HCT116 (cell line): ENCODE data around the gene TLR7. TPM values are rescaled to one million over a fixed set of nuclear protein-coding genes. Genes with fewer than 3 reads are reported as not detected.

Experiments used
- ATAC-seq: fragments of 200-7000 bp; cut with Tn5 transposase; 2 replicates; pipeline ENCODE4 v1.9.1; 2020; ENCODE audit warnings: mild to moderate bottlenecking, moderate library complexity
- BruUV-seq: library from RNA; stranded (reverse); fragments of 400-500 nt; replicated peaks from 2 replicates; lab custom pipeline; 2021; lab: Mats Ljungman, UMichigan
- CTCF ChIA-PET: fragments of 300-600 bp; sonication (Branson Sonifier 250); formaldehyde crosslinking; loops from one replicate; lab custom pipeline; 2021; ENCODE audit warnings: antibody characterized with exemption; lab: Charles Lee
- POLR2A ChIA-PET: fragments of 300-600, 350-600 bp; sonication (Branson Sonifier 250); formaldehyde crosslinking; loops from one replicate; lab custom pipeline; 2021; ENCODE audit warnings: antibody characterized with exemption; lab: Charles Lee
- RAD21 ChIA-PET, 2 experiments: fragments of 300-600 bp; sonication (Branson Sonifier 250); formaldehyde crosslinking; loops; one replicate each; lab custom pipeline; 2023; ENCODE audit warnings: low total read pairs in 2 of 2; ENCODE audit not compliant: uncharacterized antibody in 2 of 2, unreplicated experiment in 2 of 2, low non-redundant PET in 1 of 2; lab: Charles Lee
- DNase-seq: peaks from one replicate; pipeline ENCODE4 v3.0.0-alpha.2; 2010; ENCODE audit warnings: low read depth, low spot score
- H2AFZ ChIP-seq: fragments of 200-600 bp; shearing (Covaris generic), sonication (generic); 2 replicates; pipeline ENCODE4 v1.6.1; 2017; ENCODE audit warnings: low read depth, mixed run types, mixed read lengths, antibody characterized with exemption, low read length; ENCODE audit not compliant: poor library complexity, severe bottlenecking
- H3K27ac ChIP-seq: 2 replicates; pipeline ENCODE4 v1.5.1; 2012; ENCODE audit warnings: low read depth, low read length
- H3K27me3 ChIP-seq: fragments of 200-600 bp; sonication (generic); 2 replicates; pipeline ENCODE4 v1.6.1; 2016; ENCODE audit warnings: mixed run types, low read length, mixed read lengths; ENCODE audit not compliant: insufficient read depth
- H3K36me3 ChIP-seq, 2 experiments: fragments of 200-500 bp in 1 of 2; fragments of 200-600 bp in 1 of 2; sonication (Bioruptor generic) in 1 of 2; sonication (generic) in 1 of 2; 2 replicates each; pipeline versions ENCODE4 v1.5.1 to v1.6.1; 2014 to 2016; ENCODE audit warnings: low read length in 2 of 2, inconsistent platforms in 1 of 2, mixed read lengths in 1 of 2, mixed run types in 1 of 2; ENCODE audit not compliant: insufficient read depth in 2 of 2, control insufficient read depth in 1 of 2
- H3K4me1 ChIP-seq, 2 experiments: fragments of 200-600 bp in 1 of 2; sonication (generic) in 1 of 2; 2 replicates each; pipeline versions ENCODE4 v1.5.1 to v1.6.1; 2012 to 2017; ENCODE audit warnings: low read length in 2 of 2, inconsistent platforms in 1 of 2, mild to moderate bottlenecking in 1 of 2, mixed read lengths in 1 of 2, mixed run types in 1 of 2, moderate library complexity in 1 of 2; ENCODE audit not compliant: insufficient read depth in 2 of 2, control insufficient read depth in 1 of 2
- H3K4me2 ChIP-seq: fragments of 200-600 bp; sonication (generic); 2 replicates; pipeline ENCODE4 v1.6.1; 2017; ENCODE audit warnings: mixed run types, low read length, mixed read lengths
- H3K4me3 ChIP-seq, 2 experiments: fragments of 200-600 bp in 1 of 2; sonication (generic) in 1 of 2; replicated peaks in 1 of 2; 2 replicates each; pipeline ENCODE4 v1.5.1; 2011 to 2016; ENCODE audit warnings: low read length in 2 of 2, control low read depth in 1 of 2, low read depth in 1 of 2, mild to moderate bottlenecking in 1 of 2, mixed read lengths in 1 of 2, mixed run types in 1 of 2
- H3K79me2 ChIP-seq: fragments of 200-600 bp; sonication (generic); 2 replicates; pipeline ENCODE4 v1.6.1; 2017; ENCODE audit warnings: mild to moderate bottlenecking, mixed run types, low read length, moderate library complexity, mixed read lengths; ENCODE audit not compliant: insufficient read depth
- H3K9ac ChIP-seq: fragments of 200-600 bp; sonication (generic); 2 replicates; pipeline ENCODE4 v1.6.1; 2016; ENCODE audit warnings: low read length, mixed read lengths
- H3K9me2 ChIP-seq: fragments of 200-600 bp; sonication (generic), shearing (Covaris generic); 2 replicates; pipeline ENCODE4 v1.6.1; 2017; ENCODE audit warnings: mixed run types, mild to moderate bottlenecking, moderate library complexity; ENCODE audit not compliant: insufficient read depth
- H3K9me3 ChIP-seq, 2 experiments: fragments of 200-500 bp in 1 of 2; fragments of 200-600 bp in 1 of 2; sonication (Bioruptor generic) in 1 of 2; sonication (generic) in 1 of 2; 2 replicates each; pipeline ENCODE4 v1.6.1; 2014 to 2017; ENCODE audit warnings: low read length in 2 of 2, mixed read lengths in 2 of 2, inconsistent platforms in 1 of 2, low read depth in 1 of 2, mild to moderate bottlenecking in 1 of 2, mixed run types in 1 of 2, moderate library complexity in 1 of 2; ENCODE audit not compliant: control insufficient read depth in 1 of 2, insufficient read depth in 1 of 2
- H4K20me1 ChIP-seq: fragments of 200-600 bp; sonication (generic), shearing (Covaris generic); 2 replicates; pipeline ENCODE4 v1.6.1; 2017; ENCODE audit warnings: mixed run types, mild to moderate bottlenecking, moderate library complexity; ENCODE audit not compliant: insufficient read depth
- CBX3 ChIP-seq: IDR thresholded peaks from 2 replicates; pipeline ENCODE4 v1.6.1; 2012; ENCODE audit warnings: low read depth
- CTCF ChIP-seq, 3 experiments: fragments of 200-600 bp in 1 of 3; sonication (generic) in 1 of 3; IDR thresholded peaks in 2 of 3; conservative IDR thresholded peaks in 1 of 3; 2 replicates each; pipeline ENCODE4 v1.5.1; 2012 to 2017; ENCODE audit warnings: low read depth in 2 of 3, low read length in 2 of 3, antibody characterized with exemption in 1 of 3, borderline replicate concordance in 1 of 3, control low read depth in 1 of 3, mild to moderate bottlenecking in 1 of 3, mixed read lengths in 1 of 3, mixed run types in 1 of 3, moderate library complexity in 1 of 3; ENCODE audit not compliant: insufficient read depth in 1 of 3
- EGR1 ChIP-seq: IDR thresholded peaks from 2 replicates; pipeline ENCODE4 v1.6.1; 2012; ENCODE audit warnings: low read depth
- ELF1 ChIP-seq: IDR thresholded peaks from 2 replicates; pipeline ENCODE4 v1.6.1; 2012; ENCODE audit warnings: low read depth, borderline replicate concordance
- EZH2phosphoT487 ChIP-seq: fragments of 200-600 bp; IDR thresholded peaks from 2 replicates; pipeline ENCODE4 v1.6.1; 2018; ENCODE audit warnings: antibody characterized with exemption, borderline replicate concordance
- FOSL1 ChIP-seq: IDR thresholded peaks from 2 replicates; pipeline ENCODE4 v1.6.1; 2012; ENCODE audit warnings: low read depth
- MAX ChIP-seq: IDR thresholded peaks from 2 replicates; pipeline ENCODE4 v1.6.1; 2012
- POLR2A ChIP-seq: IDR thresholded peaks from 2 replicates; pipeline ENCODE4 v1.7.0; 2011; ENCODE audit warnings: borderline replicate concordance; ENCODE audit not compliant: insufficient read depth, insufficient read length; ENCODE audit errors: extremely low read depth
- RAD21 ChIP-seq: IDR thresholded peaks from 2 replicates; pipeline ENCODE4 v1.6.1; 2012; ENCODE audit warnings: low read depth, mild to moderate bottlenecking
- SIN3A ChIP-seq: IDR thresholded peaks from 2 replicates; pipeline ENCODE4 v1.6.1; 2012; ENCODE audit warnings: low read depth
- SP1 ChIP-seq: IDR thresholded peaks from 2 replicates; pipeline ENCODE4 v1.6.1; 2012; ENCODE audit warnings: low read depth
- SRF ChIP-seq: IDR thresholded peaks from 2 replicates; pipeline ENCODE4 v1.6.1; 2012; ENCODE audit warnings: low read depth
- YY1 ChIP-seq: IDR thresholded peaks from 2 replicates; pipeline ENCODE4 v1.6.1; 2011; ENCODE audit warnings: low read length, low read depth, moderate library complexity, mild to moderate bottlenecking; ENCODE audit not compliant: insufficient replicate concordance; ENCODE audit errors: extremely low read depth
- ZBTB33 ChIP-seq: IDR thresholded peaks from 2 replicates; pipeline ENCODE4 v1.6.1; 2011; ENCODE audit warnings: mild to moderate bottlenecking, low read length, moderate library complexity; ENCODE audit not compliant: insufficient replicate concordance; ENCODE audit errors: extremely low read depth
- ZNF274 ChIP-seq: fragments of 200-500 bp; sonication (Bioruptor generic); IDR thresholded peaks from 2 replicates; pipeline ENCODE4 v1.6.1; 2014; ENCODE audit warnings: mild to moderate bottlenecking, low read depth, low read length, inconsistent platforms
- intact Hi-C: fragments of 100-400 bp; cut with micrococcal nuclease; formaldehyde crosslinking; loops from 2 replicates; pipeline ENCODE4 v1.10.0; 2022
- total RNA-seq: library from RNA; stranded (reverse); gene quantifications from one replicate; pipeline ENCODE4 v1.2.1, GENCODE V29; 2021; ENCODE audit not compliant: unreplicated experiment

TLR7 gene
- total RNA-seq, 1 experiment from 2014 or later: not detected

- Histone ChIP-seq H3K27me3 (no peaks in the 10 kb centered on the region), H3K4me3 (no peak overlapping the region), H3K79me2 (no peaks in the 10 kb centered on the region), H4K20me1 (no peaks in the 10 kb centered on the region), H3K9me3 (no peaks in the 10 kb centered on the region), H3K4me1 (peaks cover 9 to 16% of the 10 kb centered on the region in 2 experiments), H3K36me3 (peaks cover 0 to 8% of the 10 kb centered on the region in 2 experiments; a peak in 1 of 4 replicates), H3K4me2 (peak overlapping the region; percentile 56; the same call in 1 of the 2 replicates), H3K9ac (no peak overlapping the region), H3K27ac (no peak overlapping the region), H2AFZ (no peak overlapping the region), H3K9me2 (no peaks in the 10 kb centered on the region)
- ChIA-PET CTCF (interaction anchor here (1.3 kb wide), 2 partner anchors 11 to 122 kb away, joined by 3 to 4 read pairs; no protein-coding TSS in a partner anchor), POLR2A (no interaction called here), RAD21 (no interaction called here)
- no TSS peak for BruUV-seq
- no peak for TF ChIP-seq SRF
- no peak for TF ChIP-seq SP1
- no peak for TF ChIP-seq CTCF (IDR thresholded peaks at IDR 0.05 in 2 of 3, conservative IDR thresholded peaks at IDR 0.05 in 1 of 3; ENCODE audit: borderline replicate concordance in 1 of 3, insufficient read depth in 1 of 3, low read depth in 2 of 3, low read length in 2 of 3)
- TF ChIP-seq MAX: no peak
- no peak for TF ChIP-seq YY1
- TF ChIP-seq EGR1: no peak
- TF ChIP-seq FOSL1: no peak
- no peak for TF ChIP-seq POLR2A
- no peak for TF ChIP-seq CBX3
- TF ChIP-seq ZBTB33: no peak
- no peak for TF ChIP-seq EZH2phosphoT487
- TF ChIP-seq ELF1: no peak
- TF ChIP-seq SIN3A: no peak
- no peak for TF ChIP-seq ZNF274
- TF ChIP-seq RAD21: no peak
- intact Hi-C loops: no loop called here
- no peak for ATAC-seq
- no peak for DNase-seq
Observed at GRCh38 chrX:12824944-12825343, 41.9 kb upstream of the TLR7 start.
